ENCODE results near the gene NLGN4X. TPM values are rescaled to one million over a fixed set of nuclear protein-coding genes. Genes with fewer than 3 reads are reported as not detected.

NLGN4X gene
- total and polyA plus RNA-seq, 8 donors = 0.11 to 1.4 (median 0.48) TPM

GRCh38 chrX:6170424-6170823 lies 58.2 kb downstream of the NLGN4X start:
- no peak overlapping the region for H3K4me3 ChIP-seq
- H3K9me3 ChIP-seq = no peaks in the 10 kb centered on the region
- H3K36me3 ChIP-seq = no peaks in the 10 kb centered on the region
- TF ChIP-seq, protein P1, sequence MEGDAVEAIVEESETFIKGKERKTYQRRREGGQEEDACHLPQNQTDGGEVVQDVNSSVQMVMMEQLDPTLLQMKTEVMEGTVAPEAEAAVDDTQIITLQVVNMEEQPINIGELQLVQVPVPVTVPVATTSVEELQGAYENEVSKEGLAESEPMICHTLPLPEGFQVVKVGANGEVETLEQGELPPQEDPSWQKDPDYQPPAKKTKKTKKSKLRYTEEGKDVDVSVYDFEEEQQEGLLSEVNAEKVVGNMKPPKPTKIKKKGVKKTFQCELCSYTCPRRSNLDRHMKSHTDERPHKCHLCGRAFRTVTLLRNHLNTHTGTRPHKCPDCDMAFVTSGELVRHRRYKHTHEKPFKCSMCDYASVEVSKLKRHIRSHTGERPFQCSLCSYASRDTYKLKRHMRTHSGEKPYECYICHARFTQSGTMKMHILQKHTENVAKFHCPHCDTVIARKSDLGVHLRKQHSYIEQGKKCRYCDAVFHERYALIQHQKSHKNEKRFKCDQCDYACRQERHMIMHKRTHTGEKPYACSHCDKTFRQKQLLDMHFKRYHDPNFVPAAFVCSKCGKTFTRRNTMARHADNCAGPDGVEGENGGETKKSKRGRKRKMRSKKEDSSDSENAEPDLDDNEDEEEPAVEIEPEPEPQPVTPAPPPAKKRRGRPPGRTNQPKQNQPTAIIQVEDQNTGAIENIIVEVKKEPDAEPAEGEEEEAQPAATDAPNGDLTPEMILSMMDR (IDR thresholded peaks at IDR 0.05) = no peak
- intact Hi-C loops (cut with DNase I) = no loop called here
- no peak for FAIRE-seq
- H3K27ac ChIP-seq = no peak overlapping the region
- H3K4me1 ChIP-seq = no peaks in the 10 kb centered on the region
- H3K27me3 ChIP-seq = peaks cover 0 to 6% (median 0%) of the 10 kb centered on the region in 4 donors
- ATAC-seq = no peak
- DNase-seq = no peak

- ATAC-seq = no peak
- Histone ChIP-seq H3K27ac (no peak overlapping the region), H3K4me3 (no peak overlapping the region), H3K36me3 (no peaks in the 10 kb centered on the region), H3K9me3 (no peaks in the 10 kb centered on the region), H3K27me3 (peaks cover 0 to under 1% (median 0%) of the 10 kb centered on the region in 4 donors), H3K4me1 (no peaks in the 10 kb centered on the region)
- no peak for DNase-seq
- intact Hi-C loops (cut with DNase I) = no loop called here
- TF ChIP-seq, protein P1 (IDR thresholded peaks at IDR 0.05) = no peak
- 53 to 55% methylated on average over 8 of the region's 8 CpGs for WGBS, 2 donors
- FAIRE-seq = no peak
These were observed 59.3 kb downstream of the NLGN4X start for GRCh38 chrX:6169407-6169806.

- DNase-seq = no peak
- 37 to 48% methylated on average over 1 of the region's 1 CpG for WGBS, 2 donors
- Histone ChIP-seq H3K4me1 (no peaks in the 10 kb centered on the region), H3K27me3 (no peaks in the 10 kb centered on the region), H3K4me3 (no peak overlapping the region), H3K27ac (no peak overlapping the region), H3K36me3 (no peaks in the 10 kb centered on the region), H3K9me3 (no peaks in the 10 kb centered on the region)
- FAIRE-seq = no peak
- intact Hi-C loops (cut with DNase I) = no loop called here
- TF ChIP-seq, protein P1 (IDR thresholded peaks at IDR 0.05) = no peak
- no peak for ATAC-seq
These were observed 64.9 kb downstream of the NLGN4X start for GRCh38 chrX:6163721-6164120.

- Histone ChIP-seq H3K36me3 (no peaks in the 10 kb centered on the region), H3K4me1 (no peaks in the 10 kb centered on the region), H3K27me3 (no peaks in the 10 kb centered on the region), H3K9me3 (no peaks in the 10 kb centered on the region), H3K27ac (no peak overlapping the region), H3K4me3 (no peak overlapping the region)
- TF ChIP-seq, protein P1 (IDR thresholded peaks at IDR 0.05) = no peak
- FAIRE-seq (no peak), DNase-seq (no peak), ATAC-seq (no peak)
- 45 to 53% methylated on average over 5 of the region's 5 CpGs for WGBS, 2 donors
- intact Hi-C loops (cut with DNase I) = no loop called here
These were observed 69.2 kb downstream of the NLGN4X start for GRCh38 chrX:6159468-6159867.

- no peak for ATAC-seq
- no peaks in the 10 kb centered on the region for H3K27me3 ChIP-seq
- intact Hi-C loops (cut with DNase I) = no loop called here
- TF ChIP-seq, protein P1 (IDR thresholded peaks at IDR 0.05) = no peak
- no peak for DNase-seq
- H3K4me1 ChIP-seq = no peaks in the 10 kb centered on the region
- FAIRE-seq = no peak
- no peaks in the 10 kb centered on the region for H3K36me3 ChIP-seq
- H3K9me3 ChIP-seq = no peaks in the 10 kb centered on the region
- WGBS, 2 donors = 57 to 68% methylated on average over 5 of the region's 5 CpGs
- no peak overlapping the region for H3K27ac ChIP-seq
- no peak overlapping the region for H3K4me3 ChIP-seq
These were observed 76.7 kb downstream of the NLGN4X start for GRCh38 chrX:6151971-6152370.

All from pancreas (tissue), 10 donors.